NOMO-1 treated with DMSO at 0.1 percent for 48 hours (cell line): ENCODE results near the gene FAM131C.
"Not testable (repeated sequence)": the region's sequence is repeated elsewhere in the genome, so short reads cannot be mapped to it uniquely, and the experiment has no call there.

Experiments used
- DNase-seq: peaks from one replicate; lab custom pipeline; 2025; ENCODE audit not compliant: unreplicated experiment; lab: John Stamatoyannopoulos, UW

FAM131C gene

GRCh38 chr1:16061989-16062686 lies 11.3 kb downstream of the FAM131C start:
- not testable (repeated sequence) for DNase-seq

GRCh38 chr1:16061266-16061665 lies 12.2 kb downstream of the FAM131C start:
- no peak for DNase-seq

- DNase-seq, result not testable (repeated sequence)
Measured at GRCh38 chr1:16058394-16059120, 14.9 kb downstream of the FAM131C start.

GRCh38 chr1:16057314-16057915 lies 16.0 kb downstream of the FAM131C start:
- DNase-seq, result not testable (repeated sequence)

- DNase-seq, result not testable (repeated sequence)
Measured at GRCh38 chr1:16056521-16056912, 16.9 kb downstream of the FAM131C start.

GRCh38 chr1:16055613-16056520 lies 17.6 kb downstream of the FAM131C start:
- DNase-seq, result peak; percentile 56

- no peak for DNase-seq
Measured at GRCh38 chr1:16054598-16055540, 18.6 kb downstream of the FAM131C start.

- DNase-seq, result no peak
Measured at GRCh38 chr1:16053781-16054502, 19.5 kb downstream of the FAM131C start.

- not testable (repeated sequence) for DNase-seq
Measured at GRCh38 chr1:16051949-16052348, 21.5 kb downstream of the FAM131C start.

- no peak for DNase-seq
Measured at GRCh38 chr1:16051039-16051438, 22.4 kb downstream of the FAM131C start.

GRCh38 chr1:16050328-16050727 lies 23.1 kb downstream of the FAM131C start:
- DNase-seq, result no peak

GRCh38 chr1:16048573-16049189 lies 24.8 kb downstream of the FAM131C start:
- DNase-seq, result no peak

GRCh38 chr1:16047791-16048475 lies 25.5 kb downstream of the FAM131C start:
- DNase-seq, result no peak

- no peak for DNase-seq
Measured at GRCh38 chr1:16046842-16047241, 26.6 kb downstream of the FAM131C start.

- DNase-seq, result no peak
Measured at GRCh38 chr1:16043950-16044349, 29.5 kb downstream of the FAM131C start.

- no peak for DNase-seq
Measured at GRCh38 chr1:16043521-16043920, 29.9 kb downstream of the FAM131C start, which contains the start of gene CLCNKB. CLCNKB (plus strand) TSS chr1:16043782; CDS start chr1:16044493, 711 bp downstream.

- DNase-seq, result not testable (repeated sequence)
Measured at GRCh38 chr1:16042654-16043053, 30.8 kb downstream of the FAM131C start.

GRCh38 chr1:16042096-16042495 lies 31.4 kb downstream of the FAM131C start:
- DNase-seq, result no peak
